DND-41 (cell line): ENCODE results near the gene SKA3.
"Not testable (repeated sequence)": the region's sequence is repeated elsewhere in the genome, so short reads cannot be mapped to it uniquely, and the experiment has no call there.

Source experiments
- ATAC-seq: fragments of 200-7000 bp; cut with Tn5 transposase; 3 replicates; pipeline ENCODE4 v1.9.1; 2021; ENCODE audit warnings: low read depth; ENCODE audit not compliant: insufficient read depth
- DNase-seq: peaks from one replicate; pipeline ENCODE4 v3.0.0-alpha.2; 2020
- H2AFZ ChIP-seq: 2 replicates; pipeline ENCODE4 v1.6.0; 2012; ENCODE audit warnings: low read depth, low read length
- H3K27ac ChIP-seq: 2 replicates; pipeline ENCODE4 v1.5.1; 2012; ENCODE audit warnings: low read length, inconsistent platforms
- H3K27me3 ChIP-seq: fragments of 200-600 bp; sonication (generic); 2 replicates; pipeline ENCODE4 v1.6.0; 2012; ENCODE audit warnings: low read length, mild to moderate bottlenecking, inconsistent platforms; ENCODE audit not compliant: insufficient read depth, poor library complexity
- H3K36me3 ChIP-seq: 2 replicates; pipeline ENCODE4 v1.5.1; 2012; ENCODE audit warnings: low read length, inconsistent platforms; ENCODE audit not compliant: insufficient read depth
- H3K4me1 ChIP-seq: 2 replicates; pipeline ENCODE4 v1.5.1; 2012; ENCODE audit warnings: mild to moderate bottlenecking, low read length; ENCODE audit not compliant: insufficient read depth
- H3K4me2 ChIP-seq: 2 replicates; pipeline ENCODE4 v1.6.0; 2012; ENCODE audit warnings: mild to moderate bottlenecking, moderate library complexity, low read length, inconsistent platforms; ENCODE audit not compliant: insufficient read depth
- H3K4me3 ChIP-seq, 2 experiments: fragments of 200-600 bp in 1 of 2; shearing (Covaris generic) in 1 of 2; 2 replicates each; pipeline ENCODE4 v1.5.1; 2012 to 2016; ENCODE audit warnings: inconsistent platforms in 2 of 2, low read length in 2 of 2, mild to moderate bottlenecking in 2 of 2, low read depth in 1 of 2, moderate library complexity in 1 of 2
- H3K79me2 ChIP-seq: 2 replicates; pipeline ENCODE4 v1.6.0; 2012; ENCODE audit warnings: low read length, inconsistent platforms; ENCODE audit not compliant: insufficient read depth
- H3K9ac ChIP-seq: 2 replicates; pipeline ENCODE4 v1.6.0; 2012; ENCODE audit warnings: low read depth, mild to moderate bottlenecking, inconsistent platforms, low read length, moderate library complexity
- H3K9me3 ChIP-seq: 2 replicates; pipeline ENCODE4 v1.5.1; 2012; ENCODE audit warnings: low read length, moderate library complexity, mild to moderate bottlenecking, inconsistent platforms; ENCODE audit not compliant: insufficient read depth, severe bottlenecking
- H4K20me1 ChIP-seq: 2 replicates; pipeline ENCODE4 v1.6.0; 2012; ENCODE audit warnings: low read length; ENCODE audit not compliant: insufficient read depth
- CTCF ChIP-seq: IDR thresholded peaks from 2 replicates; pipeline ENCODE4 v1.5.1; 2012; ENCODE audit warnings: borderline replicate concordance, low read length, moderate library complexity, mild to moderate bottlenecking; ENCODE audit not compliant: poor library complexity, severe bottlenecking; ENCODE audit errors: extremely low read depth
- EZH2 ChIP-seq: IDR thresholded peaks from 3 replicates; pipeline ENCODE4 v1.6.1; 2012; ENCODE audit warnings: borderline replicate concordance, low read depth, mild to moderate bottlenecking, moderate library complexity, low read length, inconsistent platforms; ENCODE audit not compliant: severe bottlenecking

The SKA3 gene

GRCh38 chr13:21176215-21176981 is at the start of gene SKA3, which contains the start of gene MRPL57:
Gene SKA3, minus strand, starts transcription at chr13:21176552. Its CDS starts 75 bp downstream, at chr13:21176477.
Gene MRPL57, plus strand, starts transcription at chr13:21176658. Its CDS starts 259 bp downstream, at chr13:21176917.
- ATAC-seq, result peak; percentile 89

GRCh38 chr13:21225082-21225481 is 48.7 kb upstream of the SKA3 start:
- Histone ChIP-seq H4K20me1 (no peaks in the 10 kb centered on the region), H3K9me3 (peaks cover 7% of the 10 kb centered on the region)

More at GRCh38 chr13:21176215-21176981, at the start of gene SKA3, which contains the start of gene MRPL57:
- Histone ChIP-seq H3K4me2 (peak within 1 kb of the TSS; percentile 75), H3K9ac (peak within 1 kb of the TSS; percentile 88), H3K79me2 (peaks cover 68% of the 10 kb centered on the region), H3K4me1 (peaks cover 51% of the 10 kb centered on the region), H3K4me3 (peak within 1 kb of the TSS; percentile 43 to 83), H3K27ac (peak within 1 kb of the TSS; percentile 96), H4K20me1 (peaks cover 23% of the 10 kb centered on the region), H3K27me3 (no peaks in the 10 kb centered on the region), H2AFZ (peak within 1 kb of the TSS; percentile 90), H3K36me3 (peaks cover 47% of the 10 kb centered on the region), H3K9me3 (no peaks in the 10 kb centered on the region)
- TF ChIP-seq CTCF (no peak), EZH2 (no peak)
- peak; percentile 95 for DNase-seq

GRCh38 chr13:21221268-21221667 is 44.9 kb upstream of the SKA3 start:
- Histone ChIP-seq H3K4me2 (no peak overlapping the region), H3K36me3 (no peaks in the 10 kb centered on the region), H3K27me3 (no peaks in the 10 kb centered on the region), H3K79me2 (peaks cover 4% of the 10 kb centered on the region; the same call in 1 of the 2 replicates), H3K9me3 (peaks cover 7% of the 10 kb centered on the region), H2AFZ (no peak overlapping the region), H3K4me1 (peaks cover 51% of the 10 kb centered on the region), H3K27ac (peak overlapping the region; percentile 86), H3K4me3 (no peak overlapping the region), H3K9ac (no peak overlapping the region), H4K20me1 (no peaks in the 10 kb centered on the region)
- DNase-seq, result no peak
- TF ChIP-seq CTCF (no peak), EZH2 (no peak)
- no peak for ATAC-seq

More at GRCh38 chr13:21225082-21225481, 48.7 kb upstream of the SKA3 start:
- Histone ChIP-seq H3K27me3 (no peaks in the 10 kb centered on the region), H3K4me3 (no peak overlapping the region), H3K4me2 (no peak overlapping the region), H3K4me1 (peaks cover 27% of the 10 kb centered on the region), H3K9ac (no peak overlapping the region), H2AFZ (no peak overlapping the region), H3K36me3 (no peaks in the 10 kb centered on the region), H3K79me2 (peaks cover 4% of the 10 kb centered on the region; the same call in 1 of the 2 replicates), H3K27ac (peak overlapping the region; percentile 5; the same call in 1 of the 2 replicates)
- ATAC-seq, result no peak
- no peak for TF ChIP-seq EZH2
- TF ChIP-seq CTCF, result no peak
- no peak for DNase-seq

- not testable (repeated sequence) for H3K36me3 ChIP-seq, H4K20me1 ChIP-seq, ATAC-seq, H2AFZ ChIP-seq, H3K27me3 ChIP-seq, H3K9me3 ChIP-seq, H3K79me2 ChIP-seq
- Histone ChIP-seq H3K4me1 (peaks cover 60% of the 10 kb centered on the region), H3K4me2 (peak overlapping the region; percentile 57), H3K4me3 (peak overlapping the region in 1 of 2 experiments; percentile 42; a peak in 2 of 4 replicates), H3K27ac (peak overlapping the region; percentile 86), H3K9ac (peak overlapping the region; percentile 53)
- DNase-seq, result peak; percentile 43
Measured at GRCh38 chr13:21219716-21220115, 43.4 kb upstream of the SKA3 start.
